ENCODE results near the gene NUDT3. TPM values are rescaled to one million over a fixed set of nuclear protein-coding genes. Genes with fewer than 3 reads are reported as not detected.
"Not testable (repeated sequence)": the region's sequence is repeated elsewhere in the genome, so short reads cannot be mapped to it uniquely, and the experiment has no call there.

The NUDT3 gene
- polyA plus RNA-seq, 1 of the 3 experiments (the other 2 are of a cell fraction), result 11.9 TPM

DNA sequence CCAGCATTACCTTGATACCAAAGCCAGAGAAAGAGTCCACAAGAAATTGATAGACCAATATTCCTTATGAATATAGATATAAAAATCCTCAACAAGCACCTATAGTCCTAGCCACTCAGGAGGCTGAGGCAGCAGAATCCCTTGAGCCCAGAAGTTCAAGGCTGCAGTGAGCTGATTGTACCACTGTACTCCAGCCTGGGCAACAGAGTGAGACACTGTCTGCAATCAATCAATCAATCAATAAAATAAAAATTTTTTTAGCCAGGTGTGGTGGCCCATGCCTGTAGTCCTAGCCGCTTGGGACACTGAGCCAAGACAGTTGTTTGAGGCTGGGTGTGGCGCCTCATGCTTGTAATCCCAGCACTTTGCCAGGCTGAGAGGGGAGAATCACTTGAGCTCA lies 124.7 kb downstream of the NUDT3 start:
- Histone ChIP-seq H4K20me1 (ENCODE audit: insufficient read depth) (no peaks in the 10 kb centered on the region), H3K4me2 (no peak overlapping the region), H3K4me3 (ENCODE audit: low read depth in 2 of 2, low read length in 1 of 2) (no peak overlapping the region), H3F3A (replicated peaks; ENCODE audit: insufficient read depth) (no peaks in the 10 kb centered on the region), H3K9me2 (no peaks in the 10 kb centered on the region), H3K9me3 (no peaks in the 10 kb centered on the region), H3K9ac (no peak overlapping the region), H3K79me2 (ENCODE audit: insufficient read depth) (no peaks in the 10 kb centered on the region), H3K27ac (ENCODE audit: low read depth in 2 of 2, low read length in 1 of 2) (no peak overlapping the region), H2AFZ (ENCODE audit: low read depth) (no peak overlapping the region), H3K36me3 (replicated peaks in 1 of 2; ENCODE audit: control insufficient read depth in 1 of 2, insufficient read depth in 2 of 2, low read length in 1 of 2) (no peaks in the 10 kb centered on the region), H3K4me1 (ENCODE audit: control insufficient read depth in 1 of 2, insufficient read depth in 2 of 2, low read depth in 1 of 2, low read length in 1 of 2) (no peaks in the 10 kb centered on the region), H3K27me3 (ENCODE audit: insufficient read depth) (no peaks in the 10 kb centered on the region)
- DNase-seq, result no peak
- WGBS (ENCODE audit: low lambda C conversion rate), result 92% methylated on average over 2 of the region's 2 CpGs
- POLR2A ChIA-PET, result no interaction called here
- CTCF ChIA-PET, result interaction anchor here (0.8 to 0.9 kb wide), 2 partner anchors 39 to 123 kb away, joined by 3 to 4 read pairs; no protein-coding TSS in a partner anchor
- TF ChIP-seq, protein P1, sequence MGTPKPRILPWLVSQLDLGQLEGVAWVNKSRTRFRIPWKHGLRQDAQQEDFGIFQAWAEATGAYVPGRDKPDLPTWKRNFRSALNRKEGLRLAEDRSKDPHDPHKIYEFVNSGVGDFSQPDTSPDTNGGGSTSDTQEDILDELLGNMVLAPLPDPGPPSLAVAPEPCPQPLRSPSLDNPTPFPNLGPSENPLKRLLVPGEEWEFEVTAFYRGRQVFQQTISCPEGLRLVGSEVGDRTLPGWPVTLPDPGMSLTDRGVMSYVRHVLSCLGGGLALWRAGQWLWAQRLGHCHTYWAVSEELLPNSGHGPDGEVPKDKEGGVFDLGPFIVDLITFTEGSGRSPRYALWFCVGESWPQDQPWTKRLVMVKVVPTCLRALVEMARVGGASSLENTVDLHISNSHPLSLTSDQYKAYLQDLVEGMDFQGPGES (IDR thresholded peaks at IDR 0.05; ENCODE audit: low read depth, low read length), result no peak
- TF ChIP-seq POLR2AphosphoS5 (IDR thresholded peaks at IDR 0.05; ENCODE audit: low read depth, low read length) (no peak), ZBTB33 (IDR thresholded peaks at IDR 0.05; ENCODE audit: borderline replicate concordance, low read depth) (no peak), GATA2 (CRISPR knock-in tag; IDR thresholded peaks at IDR 0.05) (no peak), RAD21 (IDR thresholded peaks at IDR 0.05; ENCODE audit: low read length) (no peak), FOSL2 (IDR thresholded peaks at IDR 0.05; ENCODE audit: borderline replicate concordance, low read depth) (no peak), NFIC (IDR thresholded peaks at IDR 0.05; ENCODE audit: borderline replicate concordance) (no peak), TCF12 (IDR thresholded peaks at IDR 0.05) (no peak), CHD2 (IDR thresholded peaks at IDR 0.05; ENCODE audit: low read length, partially characterized antibody) (no peak), NRF1 (IDR thresholded peaks at IDR 0.05; ENCODE audit: low read depth, low read length) (no peak), YY1 (IDR thresholded peaks at IDR 0.05; ENCODE audit: low read depth) (no peak), RFX5 (IDR thresholded peaks at IDR 0.05; ENCODE audit: low read length) (no peak), GABPA (IDR thresholded peaks at IDR 0.05; ENCODE audit: low read depth) (no peak), JUND (IDR thresholded peaks at IDR 0.05) (no peak), MXI1 (IDR thresholded peaks at IDR 0.05; ENCODE audit: low read depth, low read length) (no peak), MAX (IDR thresholded peaks at IDR 0.05; ENCODE audit: low read depth) (no peak)
- TF ChIP-seq, protein P2, sequence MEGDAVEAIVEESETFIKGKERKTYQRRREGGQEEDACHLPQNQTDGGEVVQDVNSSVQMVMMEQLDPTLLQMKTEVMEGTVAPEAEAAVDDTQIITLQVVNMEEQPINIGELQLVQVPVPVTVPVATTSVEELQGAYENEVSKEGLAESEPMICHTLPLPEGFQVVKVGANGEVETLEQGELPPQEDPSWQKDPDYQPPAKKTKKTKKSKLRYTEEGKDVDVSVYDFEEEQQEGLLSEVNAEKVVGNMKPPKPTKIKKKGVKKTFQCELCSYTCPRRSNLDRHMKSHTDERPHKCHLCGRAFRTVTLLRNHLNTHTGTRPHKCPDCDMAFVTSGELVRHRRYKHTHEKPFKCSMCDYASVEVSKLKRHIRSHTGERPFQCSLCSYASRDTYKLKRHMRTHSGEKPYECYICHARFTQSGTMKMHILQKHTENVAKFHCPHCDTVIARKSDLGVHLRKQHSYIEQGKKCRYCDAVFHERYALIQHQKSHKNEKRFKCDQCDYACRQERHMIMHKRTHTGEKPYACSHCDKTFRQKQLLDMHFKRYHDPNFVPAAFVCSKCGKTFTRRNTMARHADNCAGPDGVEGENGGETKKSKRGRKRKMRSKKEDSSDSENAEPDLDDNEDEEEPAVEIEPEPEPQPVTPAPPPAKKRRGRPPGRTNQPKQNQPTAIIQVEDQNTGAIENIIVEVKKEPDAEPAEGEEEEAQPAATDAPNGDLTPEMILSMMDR (IDR thresholded peaks at IDR 0.05), result no peak

GRCh38 chr6:34263484-34263883 lies 129.0 kb downstream of the NUDT3 start:
- H3K4me2 ChIP-seq, result not testable (repeated sequence)

More at GRCh38 chr6:34263484-34263883, 129.0 kb downstream of the NUDT3 start:
- CTCF ChIA-PET; H3K27me3 ChIP-seq (ENCODE audit: insufficient read depth); H3K79me2 ChIP-seq (ENCODE audit: insufficient read depth); POLR2A ChIA-PET; H2AFZ ChIP-seq (ENCODE audit: low read depth); H3K4me3 ChIP-seq (ENCODE audit: low read depth in 2 of 2, low read length in 1 of 2); H4K20me1 ChIP-seq (ENCODE audit: insufficient read depth); H3K9me3 ChIP-seq; H3K4me1 ChIP-seq (ENCODE audit: control insufficient read depth in 1 of 2, insufficient read depth in 2 of 2, low read depth in 1 of 2, low read length in 1 of 2); H3K36me3 ChIP-seq (replicated peaks in 1 of 2; ENCODE audit: control insufficient read depth in 1 of 2, insufficient read depth in 2 of 2, low read length in 1 of 2); H3F3A ChIP-seq (replicated peaks; ENCODE audit: insufficient read depth); H3K9me2 ChIP-seq; H3K9ac ChIP-seq; DNase-seq; H3K27ac ChIP-seq (ENCODE audit: low read depth in 2 of 2, low read length in 1 of 2): not testable (repeated sequence)
- WGBS (ENCODE audit: low lambda C conversion rate), result 98% methylated on average over 23 of the region's 23 CpGs
